ENCODE results near the gene RANBP3L. TPM values are rescaled to one million over a fixed set of nuclear protein-coding genes. Genes with fewer than 3 reads are reported as not detected.

RANBP3L gene
- total RNA-seq, 1 donor from 2014 or later = not detected

GRCh38 chr5:36228505-36228904, 73.2 kb downstream of the RANBP3L start:
- Mint-ChIP-seq H3K9me3 (no peaks in the 10 kb centered on the region), H3K4me1 (peaks cover 8% of the 10 kb centered on the region), H3K27ac (no peak overlapping the region), H3K4me3 (no peak overlapping the region), H3K36me3 (peaks cover 6% of the 10 kb centered on the region), H3K27me3 (ENCODE audit: insufficient read depth, low read depth) (no peaks in the 10 kb centered on the region)
- TF ChIP-seq CTCF (IDR thresholded peaks at IDR 0.05) (no peak), EZH2 (IDR thresholded peaks at IDR 0.05) (no peak), EZH2phosphoT487 (IDR thresholded peaks at IDR 0.05) (no peak)
- H3K27ac ChIP-seq = no peak overlapping the region
- no peaks in the 10 kb centered on the region for H3K9me3 ChIP-seq (ENCODE audit: low read depth)
- H3K9ac ChIP-seq = no peak overlapping the region
- no peak overlapping the region for H3K4me3 ChIP-seq
- DNase-seq (ENCODE audit: low spot score) = no peak
- no peak overlapping the region for H2AFZ ChIP-seq (replicated peaks)
- H4K20me1 ChIP-seq (ENCODE audit: low read depth) = peaks cover 9% of the 10 kb centered on the region
- no peak overlapping the region for H3K4me2 ChIP-seq
- peaks cover 21% of the 10 kb centered on the region for H3K4me1 ChIP-seq
- H3K79me2 ChIP-seq (ENCODE audit: low read depth) = peaks cover 27% of the 10 kb centered on the region
- peaks cover 11% of the 10 kb centered on the region for H3F3A ChIP-seq (ENCODE audit: low read depth)
- H3K36me3 ChIP-seq = no peaks in the 10 kb centered on the region
- H3K27me3 ChIP-seq = no peaks in the 10 kb centered on the region

GRCh38 chr5:36227046-36227445, 74.7 kb downstream of the RANBP3L start:
- Histone ChIP-seq H4K20me1 (ENCODE audit: low read depth) (peaks cover 9% of the 10 kb centered on the region), H3F3A (ENCODE audit: low read depth) (peaks cover 11% of the 10 kb centered on the region), H3K36me3 (no peaks in the 10 kb centered on the region), H3K79me2 (ENCODE audit: low read depth) (peaks cover 21% of the 10 kb centered on the region), H3K4me3 (no peak overlapping the region), H3K27ac (no peak overlapping the region), H3K9me3 (ENCODE audit: low read depth) (no peaks in the 10 kb centered on the region), H3K4me2 (no peak overlapping the region), H3K4me1 (peaks cover 21% of the 10 kb centered on the region), H3K9ac (no peak overlapping the region), H2AFZ (replicated peaks) (no peak overlapping the region), H3K27me3 (no peaks in the 10 kb centered on the region)
- TF ChIP-seq EZH2 (IDR thresholded peaks at IDR 0.05) (no peak), EZH2phosphoT487 (IDR thresholded peaks at IDR 0.05) (no peak), CTCF (IDR thresholded peaks at IDR 0.05) (no peak)
- Mint-ChIP-seq H3K4me1 (peaks cover 8% of the 10 kb centered on the region), H3K27ac (no peak overlapping the region), H3K4me3 (no peak overlapping the region), H3K36me3 (peaks cover 6% of the 10 kb centered on the region), H3K27me3 (ENCODE audit: insufficient read depth, low read depth) (no peaks in the 10 kb centered on the region), H3K9me3 (no peaks in the 10 kb centered on the region)
- no peak for DNase-seq (ENCODE audit: low spot score)

GRCh38 chr5:36222620-36223019, 79.1 kb downstream of the RANBP3L start:
- H3K27me3 Mint-ChIP-seq (ENCODE audit: insufficient read depth, low read depth) = no peaks in the 10 kb centered on the region
- Histone ChIP-seq H4K20me1 (ENCODE audit: low read depth) (no peaks in the 10 kb centered on the region), H3K9me3 (ENCODE audit: low read depth) (no peaks in the 10 kb centered on the region), H3K36me3 (peaks cover 4% of the 10 kb centered on the region), H3K27me3 (no peaks in the 10 kb centered on the region), H3K9ac (no peak overlapping the region), H3K4me2 (no peak overlapping the region), H3K27ac (no peak overlapping the region), H3K4me1 (no peaks in the 10 kb centered on the region), H3K4me3 (no peak overlapping the region), H2AFZ (replicated peaks) (no peak overlapping the region), H3K79me2 (ENCODE audit: low read depth) (no peaks in the 10 kb centered on the region), H3F3A (ENCODE audit: low read depth) (no peaks in the 10 kb centered on the region)
- H3K9me3 Mint-ChIP-seq = no peaks in the 10 kb centered on the region
- DNase-seq (ENCODE audit: low spot score) = no peak
- no peaks in the 10 kb centered on the region for H3K4me1 Mint-ChIP-seq
- H3K4me3 Mint-ChIP-seq = no peak overlapping the region
- H3K27ac Mint-ChIP-seq = no peak overlapping the region
- TF ChIP-seq EZH2phosphoT487 (IDR thresholded peaks at IDR 0.05) = no peak
- no peak for TF ChIP-seq EZH2 (IDR thresholded peaks at IDR 0.05)
- no peak for TF ChIP-seq CTCF (IDR thresholded peaks at IDR 0.05)
- H3K36me3 Mint-ChIP-seq = peaks cover 21% of the 10 kb centered on the region
